Amygdala (tissue), 56 donors: Measurements from ENCODE around the gene WDR70.

Experiments
- DNase-seq, 56 donors: peaks; one replicate each; lab custom pipeline; 2025; lab: John Stamatoyannopoulos, UW

WDR70 gene

DNA sequence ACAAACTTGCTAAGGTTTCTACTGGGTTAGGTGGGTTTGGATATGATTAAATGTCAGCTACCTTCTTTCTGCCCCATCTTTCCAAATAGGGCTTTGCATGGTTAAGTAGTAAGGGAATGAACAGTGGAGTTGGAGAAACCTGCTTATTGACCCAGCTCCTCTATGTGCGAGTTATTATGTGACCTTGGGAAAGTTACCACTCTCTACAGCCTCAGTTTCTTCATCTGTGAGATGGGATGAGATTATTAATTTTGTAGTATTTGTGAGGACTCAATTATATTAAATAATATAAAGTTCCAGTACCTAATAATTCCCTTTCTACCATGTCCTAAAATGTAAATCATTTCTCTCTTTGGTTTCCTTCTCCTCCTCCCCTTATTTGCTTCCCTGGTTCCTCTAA is 337.3 kb downstream of the WDR70 start:
- no peak for DNase-seq

DNA sequence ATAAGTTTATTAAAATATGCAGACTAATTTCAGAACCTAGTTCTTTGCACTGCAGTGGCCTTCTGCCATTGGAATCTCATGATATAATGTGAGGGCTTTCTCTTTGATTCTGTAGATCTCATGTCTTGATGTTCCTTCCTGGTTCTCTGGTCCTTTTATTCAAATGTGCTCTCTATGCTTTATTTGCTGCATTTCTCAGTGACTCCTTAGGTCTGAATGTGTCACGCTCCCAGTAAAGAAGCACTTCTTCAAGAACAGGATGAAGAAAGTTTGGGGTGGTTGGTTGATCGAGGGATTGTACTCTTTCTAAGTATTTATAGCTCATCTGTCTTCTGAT is 338.1 kb downstream of the WDR70 start:
- no peak for DNase-seq

DNA sequence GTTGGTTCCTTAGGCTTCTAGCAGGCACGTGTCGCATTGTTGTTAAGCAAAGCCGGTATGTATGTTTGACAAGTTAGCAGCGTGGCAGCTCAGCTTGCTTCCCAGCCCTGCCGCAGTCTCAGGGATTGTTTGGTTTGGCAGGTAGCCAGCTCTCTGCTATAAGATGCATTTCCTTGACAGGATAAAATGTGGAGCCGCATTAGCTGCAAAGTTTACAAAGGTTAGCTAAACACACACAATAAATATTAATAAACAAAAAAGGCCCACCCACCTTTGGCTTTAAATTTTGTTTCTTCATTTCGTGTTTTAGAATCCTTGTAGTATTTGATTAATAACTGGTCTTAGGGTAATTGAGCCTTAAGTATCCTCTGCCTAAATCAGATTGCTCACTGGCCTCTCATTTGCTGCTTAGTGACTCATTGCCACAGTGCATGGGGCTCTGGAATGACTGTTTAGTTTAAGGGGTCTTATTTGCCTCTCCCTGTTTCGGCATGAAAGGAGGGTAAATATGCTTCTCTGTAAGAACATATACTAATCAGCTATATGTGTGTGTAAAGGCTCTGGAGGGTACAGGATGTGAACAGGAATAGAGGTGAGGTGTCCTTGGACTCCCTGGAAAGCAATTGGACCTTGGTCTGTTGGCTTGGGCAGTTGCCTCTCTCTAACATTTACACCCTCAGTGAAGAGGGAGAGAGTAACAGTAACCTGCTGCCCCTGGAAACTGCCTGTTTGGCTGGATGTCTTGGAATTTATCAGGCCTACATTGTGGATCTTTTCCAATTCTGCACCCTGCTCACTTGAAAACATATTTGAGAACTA is 338.7 kb downstream of the WDR70 start:
- peak in 3 of 56 donors; percentile 1 to 25 (median 22) for DNase-seq

DNA sequence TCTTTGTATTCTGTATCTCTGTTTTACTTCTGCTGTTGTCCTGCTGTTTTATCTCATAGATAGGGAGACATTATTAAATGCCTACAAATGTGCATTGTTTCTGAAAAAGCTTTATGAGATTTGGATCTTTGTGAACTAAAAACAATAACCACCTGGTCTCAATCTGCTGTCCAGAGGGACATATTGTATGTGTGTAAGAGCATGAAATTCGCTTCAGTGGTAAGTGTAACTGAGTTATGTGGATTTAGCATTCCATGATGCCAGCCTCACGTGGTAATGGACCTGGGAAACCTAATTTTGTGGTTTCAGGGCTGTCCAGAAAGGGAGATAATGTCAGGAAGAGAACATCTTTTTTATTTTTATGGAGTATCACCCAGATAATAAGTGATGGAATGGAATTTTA is 341.4 kb downstream of the WDR70 start:
- DNase-seq: no peak

DNA sequence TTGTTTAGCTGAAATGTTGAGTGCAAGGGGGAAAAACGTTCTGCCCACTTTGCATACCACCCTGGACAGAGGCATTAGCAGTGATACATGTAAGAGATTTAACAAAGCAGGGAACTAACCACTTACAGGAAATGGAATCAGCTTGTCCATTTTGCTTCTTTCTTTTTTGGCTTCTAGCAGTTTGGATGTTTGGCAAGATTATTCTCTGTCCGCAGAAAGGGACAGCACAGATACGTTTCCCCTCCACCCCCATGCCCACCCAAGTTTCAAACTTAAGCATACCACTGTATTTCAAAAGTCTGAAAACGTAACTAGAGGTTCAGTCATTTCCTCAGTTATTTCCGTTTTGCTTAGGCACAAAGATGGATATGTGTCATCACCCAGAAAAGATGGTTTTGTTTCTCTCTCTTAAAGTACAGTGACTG is 342.3 kb downstream of the WDR70 start:
- no peak for DNase-seq

DNA sequence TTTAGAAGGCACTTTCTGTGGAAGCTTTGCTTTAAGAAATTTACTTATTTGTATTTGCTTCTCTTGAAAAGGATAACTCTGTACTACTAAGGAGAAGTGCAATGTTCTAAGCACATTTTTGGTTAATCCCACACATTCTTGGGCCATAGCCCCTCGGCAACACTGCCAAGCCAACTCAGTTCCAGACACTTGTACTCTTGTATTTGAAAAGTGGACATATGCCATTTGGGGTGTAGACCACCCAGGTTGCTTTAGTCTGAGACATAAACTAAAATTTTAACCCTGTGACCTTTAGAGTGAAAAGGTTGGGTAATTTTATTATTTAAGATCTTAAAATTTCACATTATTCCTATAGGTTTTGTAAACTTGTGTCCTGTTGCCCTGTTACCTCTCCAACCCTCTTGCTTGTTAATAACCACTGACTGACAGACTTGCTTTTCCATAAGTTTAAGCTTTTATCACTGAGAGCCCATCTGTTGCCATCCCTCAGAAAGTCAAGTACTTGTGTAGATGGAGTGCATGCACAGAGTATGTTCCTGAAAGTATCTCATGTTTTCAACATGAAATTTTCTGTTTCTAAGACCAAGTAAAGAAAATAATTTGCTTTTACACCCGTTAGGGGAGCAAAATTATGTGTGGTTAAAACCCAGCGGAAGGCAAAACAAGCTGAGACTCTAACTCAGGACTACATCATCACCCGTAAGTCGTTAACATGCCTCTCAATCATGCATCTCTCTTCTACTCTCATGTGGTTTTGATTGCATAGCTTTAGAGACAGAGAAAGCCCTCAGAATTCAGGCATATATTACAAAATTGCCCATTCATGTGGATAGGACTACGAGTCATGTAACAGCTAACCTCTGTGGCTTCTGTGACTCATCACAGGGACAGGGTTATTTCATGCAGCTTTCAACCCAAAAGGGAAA is 343.4 kb downstream of the WDR70 start:
- no peak for DNase-seq

DNA sequence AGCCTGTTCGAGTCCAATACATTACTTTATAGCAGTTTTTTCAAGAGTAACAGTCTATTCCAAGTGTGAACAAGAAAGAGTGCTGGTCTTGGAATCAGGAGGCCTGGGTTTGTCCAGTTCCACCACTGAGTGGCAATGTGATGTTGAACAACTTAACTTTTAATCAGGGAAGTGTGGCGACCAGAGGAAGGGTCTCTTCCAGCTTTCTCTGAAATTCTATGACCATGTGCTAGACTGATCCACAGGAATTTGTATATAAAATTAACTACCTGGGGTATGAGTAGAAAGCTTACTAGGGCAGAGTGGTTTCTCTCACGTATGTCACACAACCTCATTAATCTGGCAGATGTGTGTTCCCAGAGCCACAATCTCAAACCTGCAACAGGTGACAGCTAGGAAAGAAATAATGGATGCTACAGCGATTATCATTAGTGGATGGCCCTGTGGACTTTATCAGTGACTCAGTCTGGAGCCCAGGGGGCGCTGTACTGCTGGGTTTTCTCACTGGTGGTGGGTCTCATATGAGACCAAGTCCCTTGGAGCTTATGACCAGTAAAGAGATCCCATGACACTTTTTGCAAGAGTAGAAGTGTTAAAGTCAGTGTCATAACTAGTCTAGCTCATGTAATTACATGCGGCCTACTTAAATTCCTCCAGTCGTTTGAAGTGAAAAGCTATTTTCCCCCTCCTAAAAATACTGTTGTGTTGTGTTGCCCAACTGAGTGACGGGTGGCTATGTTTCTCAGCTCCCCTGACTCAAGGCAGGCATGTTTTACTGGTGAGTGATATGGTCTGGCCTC is 344.2 kb downstream of the WDR70 start:
- DNase-seq: peak in 17 of 56 donors; percentile 1 to 63 (median 17)

DNA sequence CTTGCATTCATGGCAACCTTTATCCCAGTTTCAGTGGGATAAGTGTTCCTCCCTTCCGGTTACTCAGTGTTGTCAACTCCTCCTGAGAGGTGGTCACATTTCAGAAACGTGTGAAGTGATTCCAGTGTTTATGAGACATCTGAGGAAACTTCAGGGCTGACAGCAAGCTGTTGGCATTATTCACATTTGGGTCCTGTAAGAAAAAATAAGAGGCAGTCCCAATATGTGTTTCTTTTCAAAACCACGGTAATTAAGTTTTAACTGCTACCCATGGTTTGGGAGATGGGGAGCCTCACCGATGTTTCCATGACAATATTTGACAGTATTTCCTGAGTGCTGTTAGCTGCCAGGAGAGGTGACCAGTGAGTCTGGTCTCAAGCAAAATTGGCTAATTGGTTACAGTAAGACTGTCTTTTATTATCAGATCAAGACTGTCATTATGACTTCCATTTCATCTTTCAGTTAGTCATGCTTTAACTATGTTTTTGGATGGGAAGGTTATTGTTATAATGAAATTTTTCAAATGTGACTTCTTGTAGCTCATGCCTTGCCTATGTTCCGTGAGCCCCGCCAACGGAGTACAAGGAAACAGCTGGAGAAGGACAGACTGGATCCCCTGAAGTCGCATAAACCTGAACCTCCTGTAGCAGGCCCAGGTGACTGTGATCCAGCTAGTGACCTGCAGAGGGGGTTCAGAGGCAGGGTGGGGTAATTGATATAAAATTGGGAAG is 345.4 kb downstream of the WDR70 start:
- DNase-seq: no peak

DNA sequence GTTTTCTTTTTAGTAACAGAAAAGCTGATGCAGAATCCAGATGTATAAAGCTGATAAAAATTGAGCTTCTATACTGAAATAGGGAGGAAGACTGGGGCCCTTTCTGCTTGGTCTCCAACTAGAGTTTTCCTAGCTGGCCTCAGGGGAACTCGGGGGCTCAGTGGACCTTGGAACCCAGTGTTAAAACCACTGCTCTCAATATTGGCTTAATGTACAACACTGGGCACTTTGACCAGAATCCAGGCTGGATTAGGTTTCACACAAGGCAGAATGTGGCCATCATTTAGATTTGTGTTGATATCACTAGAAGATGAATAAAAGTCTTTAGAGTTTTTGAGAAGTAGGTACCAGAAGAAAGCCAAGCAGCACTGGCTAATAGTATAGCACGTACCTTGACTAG is 346.1 kb downstream of the WDR70 start:
- DNase-seq: no peak

DNA sequence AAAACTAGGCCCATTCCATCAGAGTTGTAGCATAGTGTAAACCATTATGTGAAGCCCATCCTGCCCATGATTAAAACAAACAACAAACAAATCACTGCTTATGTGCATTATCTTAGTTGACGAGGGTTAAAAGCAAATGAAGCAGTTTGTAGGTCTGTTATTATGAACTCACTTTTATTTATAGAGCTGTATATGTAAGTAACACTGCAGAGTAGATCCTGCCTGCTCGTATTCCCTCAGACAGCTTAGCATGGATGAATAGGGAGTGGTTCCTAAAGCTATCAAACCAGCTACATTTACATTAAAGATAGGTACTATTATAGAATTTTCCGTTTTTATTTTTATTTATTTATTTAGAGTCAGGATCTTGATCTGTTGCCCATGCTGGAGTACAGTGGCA is 348.1 kb downstream of the WDR70 start:
- DNase-seq: no peak

DNA sequence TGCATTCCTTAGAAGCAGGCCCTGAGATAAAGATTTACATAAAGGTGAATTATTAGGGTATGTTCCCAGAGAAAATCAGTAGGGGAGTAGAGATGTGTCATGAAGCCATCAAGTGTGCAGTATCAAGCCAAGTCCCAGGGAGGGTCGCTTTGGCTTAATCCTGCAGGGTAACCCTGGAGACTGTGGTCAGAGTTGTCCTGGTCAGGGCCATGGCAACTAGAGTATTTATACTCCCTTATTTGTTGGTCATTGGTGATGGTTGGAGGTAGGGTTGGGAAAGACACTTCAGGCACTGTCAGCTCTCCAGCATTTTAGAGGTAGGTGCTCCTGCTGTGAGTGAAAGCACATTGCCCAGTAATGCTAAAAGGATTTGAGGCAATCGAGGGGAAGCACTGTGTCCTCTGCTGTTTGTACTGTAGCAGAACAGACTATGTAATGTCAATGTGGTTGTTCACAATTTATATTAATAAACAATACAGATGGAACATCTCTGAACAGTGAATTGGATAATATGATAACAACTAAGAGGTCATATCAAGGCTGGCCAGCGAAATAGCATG is 351.9 kb downstream of the WDR70 start:
- DNase-seq: no peak

DNA sequence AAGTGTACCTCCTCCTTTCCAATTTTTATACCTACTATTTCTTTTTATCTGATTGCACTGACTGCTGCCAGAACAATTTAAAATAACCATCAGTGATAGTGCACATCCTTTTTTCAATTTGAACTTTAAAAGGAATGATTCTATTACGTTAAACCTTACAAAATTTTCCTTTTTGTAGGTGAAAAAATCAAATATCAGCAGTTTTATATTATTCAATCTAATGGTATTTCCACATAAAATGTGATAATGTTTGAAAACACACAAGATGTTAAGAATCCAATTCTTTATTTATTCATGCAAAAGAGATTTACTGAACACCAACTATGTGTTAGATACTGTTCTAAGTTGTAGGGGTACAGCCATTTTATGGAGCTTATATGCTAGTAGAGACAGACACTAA is 355.0 kb downstream of the WDR70 start:
- no peak for DNase-seq

DNA sequence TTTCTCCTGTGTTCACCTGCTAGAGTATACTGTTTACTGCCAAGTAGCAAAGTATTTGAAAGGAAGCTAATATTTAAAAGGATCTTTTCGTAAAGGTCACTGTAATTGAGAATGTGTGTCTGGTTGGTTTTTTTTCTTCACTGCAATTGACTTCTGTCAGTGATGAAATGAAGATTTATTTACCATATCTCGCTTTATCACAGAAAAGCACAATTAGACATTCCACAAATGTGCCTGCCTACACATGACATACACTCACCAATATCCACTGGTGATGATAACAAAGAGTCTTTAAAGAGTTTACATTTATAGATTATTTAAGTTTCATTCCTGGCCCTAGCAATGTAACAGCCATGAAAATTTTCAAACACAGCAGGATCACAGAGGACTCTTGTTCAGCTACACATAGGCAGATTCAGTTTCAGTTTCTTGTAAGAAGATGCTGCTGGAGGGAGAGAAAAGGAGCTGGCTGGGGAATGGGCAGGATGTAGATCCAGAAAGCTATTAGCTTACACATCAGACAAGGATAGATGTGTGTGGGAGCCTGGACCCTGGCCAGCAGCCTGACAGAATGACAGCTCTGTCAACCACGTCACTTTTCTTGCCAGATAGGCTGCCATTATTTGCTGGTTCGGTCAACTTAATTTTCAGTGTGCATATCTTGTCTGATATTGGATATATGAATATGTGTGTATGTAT is 356.7 kb downstream of the WDR70 start:
- peak in 48 of 56 donors; percentile 3 to 89 (median 54) for DNase-seq

DNA sequence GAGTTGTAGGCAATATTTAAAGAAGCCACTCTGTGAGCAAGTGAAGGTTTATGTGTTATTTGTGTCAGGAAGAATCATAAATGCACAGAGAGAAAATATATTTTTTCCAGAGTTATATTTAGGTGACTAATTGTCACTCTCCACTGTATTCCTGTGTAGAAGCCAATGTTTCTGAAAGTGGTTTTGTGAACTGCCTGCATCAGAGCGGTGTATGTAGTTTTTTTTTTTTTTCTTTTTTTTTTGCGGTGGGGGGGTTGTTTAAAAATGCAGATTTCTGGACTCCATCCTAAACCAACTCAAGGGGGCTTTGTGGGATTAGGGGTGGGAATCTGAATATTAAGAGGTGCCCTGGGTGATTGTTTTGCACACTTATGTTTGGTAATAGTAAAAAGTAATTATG is 357.3 kb downstream of the WDR70 start:
- DNase-seq: no peak

DNA sequence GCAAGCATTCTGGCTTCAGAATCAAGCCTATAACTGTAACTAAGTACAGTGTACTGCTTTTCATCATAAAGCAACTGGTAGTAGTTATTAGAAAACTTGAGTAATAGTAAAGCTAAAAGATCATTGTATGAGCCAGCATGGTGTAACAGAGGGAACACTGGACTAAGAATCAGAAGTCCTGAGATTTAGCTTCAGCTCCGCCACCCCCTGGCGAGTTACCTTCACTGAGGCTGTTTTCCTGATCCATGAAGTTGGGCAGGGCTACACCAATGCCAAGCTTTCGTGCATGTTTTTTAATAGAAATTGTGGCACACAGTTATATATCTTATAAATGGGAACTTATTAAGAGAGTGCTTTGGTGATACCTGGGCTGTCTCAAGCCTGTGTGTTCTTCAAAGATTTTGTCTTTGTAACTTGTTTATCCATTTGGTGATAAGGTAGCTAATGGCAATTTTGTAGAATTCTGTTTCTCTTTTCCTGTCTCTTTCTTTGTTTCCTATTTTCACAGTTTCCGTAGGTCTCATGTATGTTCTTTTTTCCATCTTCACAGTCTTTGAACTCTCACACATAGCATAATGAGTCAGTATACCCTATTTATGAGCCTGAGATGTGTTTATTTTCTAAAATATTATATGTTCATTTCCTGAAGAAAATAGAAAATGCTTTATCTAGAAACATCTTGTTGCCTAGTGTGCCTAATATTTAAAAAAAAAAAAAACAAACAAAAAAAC is 358.4 kb downstream of the WDR70 start:
- no peak for DNase-seq

DNA sequence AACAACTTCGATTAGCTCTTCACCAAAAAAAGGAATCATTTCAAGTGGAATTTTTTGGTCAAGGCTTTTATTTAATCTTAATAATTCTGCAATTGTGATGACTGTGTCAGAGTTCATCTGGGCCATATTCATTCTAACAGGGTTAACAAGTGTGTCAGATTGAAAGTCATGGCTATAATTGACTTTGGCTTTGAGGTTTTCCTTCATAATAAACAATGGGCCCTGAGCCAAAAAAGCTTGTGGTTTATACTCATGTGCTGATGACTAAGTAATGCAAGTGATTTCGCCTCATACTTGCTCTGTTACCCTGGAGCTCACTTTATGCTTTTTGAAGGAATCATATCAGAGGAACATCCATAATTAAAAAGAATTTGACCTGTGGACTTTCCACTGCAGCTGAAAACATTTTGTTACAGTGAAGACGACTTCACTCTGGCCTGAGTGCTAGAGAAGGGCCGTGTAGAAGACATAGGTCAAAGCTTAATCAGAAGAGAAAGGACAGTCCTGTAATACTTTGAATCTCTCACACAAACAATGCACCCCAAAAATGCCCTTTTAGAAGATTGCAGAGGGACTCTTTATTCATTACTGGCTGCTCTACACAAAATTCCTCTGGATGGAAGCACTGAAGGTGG is 359.1 kb downstream of the WDR70 start:
- DNase-seq: peak in 1 of 56 donors; percentile 10

DNA sequence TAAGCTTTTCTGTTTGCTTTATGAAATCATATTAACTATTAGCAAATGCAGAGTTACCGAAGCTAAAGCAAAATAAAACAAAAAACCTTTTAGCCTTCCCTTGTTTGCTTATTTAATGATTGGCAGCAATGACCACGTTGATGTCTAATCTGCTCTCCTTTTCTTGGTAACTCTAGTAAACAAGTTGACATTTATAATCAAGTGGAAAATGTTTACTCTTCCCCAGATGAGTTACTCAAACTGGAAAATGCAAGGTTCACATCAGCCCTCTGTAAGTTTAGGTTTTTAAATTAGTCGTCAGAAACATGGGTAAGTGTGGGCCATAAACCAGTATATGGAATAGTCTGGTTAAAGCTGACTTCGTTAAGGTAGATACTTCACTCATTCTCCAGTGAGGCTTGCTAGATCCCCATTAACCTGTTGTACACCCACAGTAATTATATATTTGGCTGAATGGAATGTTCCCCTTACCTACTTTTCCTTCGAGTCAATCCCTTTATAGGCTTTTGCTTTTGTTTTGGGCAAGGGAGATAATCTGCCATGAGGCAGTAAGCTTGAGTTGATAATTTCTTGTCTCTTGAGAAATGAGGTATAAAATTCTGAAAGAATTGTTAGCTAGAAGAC is 359.9 kb downstream of the WDR70 start:
- no peak for DNase-seq
